OCI-LY1 (cell line): ENCODE results near the gene DGKA.
A peak's percentile ranks its signal among the peaks of the same experiment; 100 is the strongest.

ENCODE experiments used
- H2AFZ ChIP-seq: fragments of 200-600 bp; sonication (generic), shearing (Covaris generic); 2 replicates; pipeline ENCODE4 v1.6.0; 2014; ENCODE audit warnings: antibody characterized with exemption, mild to moderate bottlenecking, low read length
- H3F3A ChIP-seq: fragments of 200-600 bp; sonication (generic), shearing (Covaris generic); 2 replicates; pipeline ENCODE4 v1.6.0; 2014; ENCODE audit warnings: mild to moderate bottlenecking, antibody characterized with exemption, low read length, moderate library complexity; ENCODE audit not compliant: insufficient read depth
- H3K27ac ChIP-seq: fragments of 200-600 bp; sonication (generic); 2 replicates; pipeline ENCODE4 v1.5.1; 2014; ENCODE audit warnings: low read length, mixed run types, mild to moderate bottlenecking, low read depth; ENCODE audit not compliant: poor library complexity, severe bottlenecking
- H3K27me3 ChIP-seq: fragments of 200-600 bp; sonication (generic); 2 replicates; pipeline ENCODE4 v1.6.0; 2014; ENCODE audit warnings: antibody characterized with exemption, mild to moderate bottlenecking, low read length, moderate library complexity; ENCODE audit not compliant: insufficient read depth
- H3K36me3 ChIP-seq: fragments of 200-600 bp; sonication (generic); 2 replicates; pipeline ENCODE4 v1.6.1; 2014; ENCODE audit warnings: mild to moderate bottlenecking, antibody characterized with exemption, low read length, moderate library complexity, mixed read lengths; ENCODE audit not compliant: insufficient read depth
- H3K4me1 ChIP-seq: fragments of 200-600 bp; sonication (generic); 2 replicates; pipeline ENCODE4 v1.5.1; 2014; ENCODE audit warnings: mild to moderate bottlenecking, low read length, moderate library complexity; ENCODE audit not compliant: insufficient read depth, severe bottlenecking
- H3K4me2 ChIP-seq: fragments of 200-600 bp; sonication (generic), shearing (Covaris generic); 2 replicates; pipeline ENCODE4 v1.6.1; 2014; ENCODE audit warnings: low read length
- H3K4me3 ChIP-seq: fragments of 200-600 bp; sonication (generic); 2 replicates; pipeline ENCODE4 v1.5.1; 2014; ENCODE audit warnings: low read length, low read depth, mild to moderate bottlenecking, mixed read lengths; ENCODE audit not compliant: poor library complexity, severe bottlenecking
- H3K79me2 ChIP-seq: fragments of 200-600 bp; shearing (Covaris generic); 2 replicates; pipeline ENCODE4 v1.6.1; 2016; ENCODE audit warnings: mixed run types, low read length, mixed read lengths; ENCODE audit not compliant: insufficient read depth
- H3K9ac ChIP-seq: fragments of 200-600 bp; sonication (generic), shearing (Covaris generic); 2 replicates; pipeline ENCODE4 v1.6.1; 2014; ENCODE audit warnings: mild to moderate bottlenecking, low read length, mixed read lengths
- H3K9me2 ChIP-seq: fragments of 200-600 bp; sonication (generic), shearing (Covaris generic); 2 replicates; pipeline ENCODE4 v1.6.1; 2014; ENCODE audit warnings: low read depth, mild to moderate bottlenecking, low read length, mixed read lengths
- H3K9me3 ChIP-seq: fragments of 200-600 bp; shearing (Covaris generic); 2 replicates; pipeline ENCODE4 v1.6.1; 2014; ENCODE audit warnings: low read length, mixed read lengths
- H4K20me1 ChIP-seq: fragments of 200-600 bp; sonication (generic), shearing (Covaris generic); 2 replicates; pipeline ENCODE4 v1.6.0; 2016; ENCODE audit warnings: mild to moderate bottlenecking, low read length; ENCODE audit not compliant: insufficient read depth
- CTCF ChIP-seq: fragments of 200-600 bp; sonication (generic), shearing (Covaris generic); IDR thresholded peaks from 2 replicates; pipeline ENCODE4 v1.5.1; 2017; ENCODE audit warnings: mild to moderate bottlenecking, antibody characterized with exemption, low read length, moderate library complexity, mixed read lengths
- EZH2 ChIP-seq: fragments of 200-600 bp; sonication (generic), shearing (Covaris generic); IDR thresholded peaks from 2 replicates; pipeline ENCODE4 v1.8.0; 2017; ENCODE audit warnings: borderline replicate concordance, mixed run types, mild to moderate bottlenecking, antibody characterized with exemption, low read length, moderate library complexity, mixed read lengths

Gene DGKA

GRCh38 chr12:55963760-55964159 is 32.8 kb downstream of the DGKA start:
- Histone ChIP-seq H3K79me2 (peaks cover 9% of the 10 kb centered on the region; the same call in 1 of the 2 replicates), H3K4me1 (peaks cover 24% of the 10 kb centered on the region), H3K27me3 (no peaks in the 10 kb centered on the region), H3K4me2 (no peak overlapping the region), H3F3A (no peaks in the 10 kb centered on the region), H3K4me3 (no peak overlapping the region), H3K27ac (no peak overlapping the region), H3K9ac (no peak overlapping the region), H3K36me3 (no peaks in the 10 kb centered on the region; the same call in 1 of the 2 replicates), H3K9me3 (no peaks in the 10 kb centered on the region), H3K9me2 (no peaks in the 10 kb centered on the region), H4K20me1 (no peaks in the 10 kb centered on the region), H2AFZ (no peak overlapping the region)
- TF ChIP-seq EZH2 (no peak), CTCF (no peak)

GRCh38 chr12:55965240-55965639 is 34.3 kb downstream of the DGKA start:
- Histone ChIP-seq H3K4me3 (no peak overlapping the region), H3K9me2 (no peaks in the 10 kb centered on the region), H3K36me3 (peaks cover 7% of the 10 kb centered on the region; the same call in 1 of the 2 replicates), H3K9me3 (no peaks in the 10 kb centered on the region), H2AFZ (no peak overlapping the region), H4K20me1 (no peaks in the 10 kb centered on the region), H3K9ac (no peak overlapping the region), H3F3A (no peaks in the 10 kb centered on the region), H3K27me3 (no peaks in the 10 kb centered on the region), H3K27ac (no peak overlapping the region), H3K79me2 (peaks cover 9% of the 10 kb centered on the region; the same call in 1 of the 2 replicates), H3K4me1 (peaks cover 24% of the 10 kb centered on the region), H3K4me2 (no peak overlapping the region)
- TF ChIP-seq CTCF (no peak), EZH2 (no peak)

GRCh38 chr12:55965941-55966407 is 35.0 kb downstream of the DGKA start, which contains the start of gene PMEL:
TSS of gene PMEL (minus strand) at chr12:55966042. CDS start at chr12:55966011, 31 bp downstream.
- no peak within 1 kb of the TSS for H2AFZ ChIP-seq
- H3K9ac ChIP-seq, result peak within 1 kb of the TSS; percentile 88
- no peaks in the 10 kb centered on the region for H3K9me3 ChIP-seq
- no peaks in the 10 kb centered on the region for H3K27me3 ChIP-seq
- H3K9me2 ChIP-seq, result no peaks in the 10 kb centered on the region
- no peaks in the 10 kb centered on the region for H3F3A ChIP-seq
- peak within 1 kb of the TSS; percentile 69 for H3K4me2 ChIP-seq
- no peaks in the 10 kb centered on the region for H4K20me1 ChIP-seq
- peaks cover 24% of the 10 kb centered on the region for H3K4me1 ChIP-seq
- H3K79me2 ChIP-seq, result peaks cover 9% of the 10 kb centered on the region; the same call in 1 of the 2 replicates
- peak within 1 kb of the TSS; percentile 89 for H3K4me3 ChIP-seq
- peaks cover 14% of the 10 kb centered on the region; the same call in 1 of the 2 replicates for H3K36me3 ChIP-seq
- peak within 1 kb of the TSS; percentile 22 for H3K27ac ChIP-seq
- TF ChIP-seq CTCF (no peak), EZH2 (no peak)
